Parathyroid adenoma (tissue), 2 donors: Measurements from ENCODE around the gene FIGN.

Experiments used
- H2AFZ ChIP-seq: fragments of 300-600 bp; sonication (generic); one replicate; pipeline ENCODE4 v1.7.0; 2017; ENCODE audit warnings: antibody characterized with exemption, mild to moderate bottlenecking
- H3K27ac ChIP-seq: fragments of 300-600 bp; sonication (generic); one replicate; pipeline ENCODE4 v1.7.0; 2017
- H3K27me3 ChIP-seq: fragments of 300-600 bp; sonication (generic); one replicate; pipeline ENCODE4 v1.7.0; 2017; ENCODE audit warnings: low read length; ENCODE audit not compliant: control insufficient read depth, insufficient read depth
- H3K36me3 ChIP-seq: fragments of 300-600 bp; sonication (generic); one replicate; pipeline ENCODE4 v1.7.0; 2017; ENCODE audit warnings: low read length; ENCODE audit not compliant: control insufficient read depth, insufficient read depth
- H3K4me1 ChIP-seq: fragments of 300-600 bp; sonication (generic); one replicate; pipeline ENCODE4 v1.7.0; 2017; ENCODE audit warnings: control low read depth
- H3K4me2 ChIP-seq: fragments of 300-600 bp; sonication (generic); one replicate; pipeline ENCODE4 v1.7.0; 2017; ENCODE audit warnings: low read length
- H3K4me3 ChIP-seq: fragments of 300-600 bp; sonication (generic); one replicate; pipeline ENCODE4 v1.7.0; 2017; ENCODE audit warnings: low read depth, low read length
- H3K79me2 ChIP-seq: fragments of 300-600 bp; sonication (generic); one replicate; pipeline ENCODE4 v1.7.0; 2017; ENCODE audit warnings: control low read depth
- H3K9ac ChIP-seq: fragments of 300-600 bp; sonication (generic); one replicate; pipeline ENCODE4 v1.7.0; 2017; ENCODE audit warnings: mild to moderate bottlenecking
- H3K9me3 ChIP-seq: fragments of 300-600 bp; sonication (generic); one replicate; pipeline ENCODE4 v1.7.0; 2017; ENCODE audit warnings: low read length; ENCODE audit not compliant: control insufficient read depth
- CTCF ChIP-seq: fragments of 300-600 bp; sonication (generic); IDR thresholded peaks from one replicate; pipeline ENCODE4 v1.7.0; 2017; ENCODE audit warnings: antibody characterized with exemption, mild to moderate bottlenecking
- donor health status: primary hyperparathyroidism.

FIGN gene

GRCh38 chr2:163593982-163594381 is 141.8 kb downstream of the FIGN start:
- no peaks in the 10 kb centered on the region for H3K9me3 ChIP-seq
- no peaks in the 10 kb centered on the region for H3K36me3 ChIP-seq
- no peak overlapping the region for H3K4me3 ChIP-seq
- H3K4me1 ChIP-seq = no peaks in the 10 kb centered on the region
- H2AFZ ChIP-seq = no peak overlapping the region
- H3K9ac ChIP-seq = no peak overlapping the region
- H3K27me3 ChIP-seq = no peaks in the 10 kb centered on the region
- no peak overlapping the region for H3K27ac ChIP-seq
- no peak overlapping the region for H3K4me2 ChIP-seq
- TF ChIP-seq CTCF = no peak
- no peaks in the 10 kb centered on the region for H3K79me2 ChIP-seq

- no peaks in the 10 kb centered on the region for H3K9me3 ChIP-seq
- TF ChIP-seq CTCF = no peak
- no peaks in the 10 kb centered on the region for H3K36me3 ChIP-seq
- H3K27ac ChIP-seq = no peak overlapping the region
- H3K9ac ChIP-seq = no peak overlapping the region
- H3K4me3 ChIP-seq = no peak overlapping the region
- H2AFZ ChIP-seq = no peak overlapping the region
- H3K27me3 ChIP-seq = no peaks in the 10 kb centered on the region
- H3K4me1 ChIP-seq = no peaks in the 10 kb centered on the region
- H3K4me2 ChIP-seq = no peak overlapping the region
- no peaks in the 10 kb centered on the region for H3K79me2 ChIP-seq
Observed at GRCh38 chr2:163592954-163593622, 142.7 kb downstream of the FIGN start.

GRCh38 chr2:163591461-163591860 is 144.3 kb downstream of the FIGN start:
- Histone ChIP-seq H3K27ac (no peak overlapping the region), H3K36me3 (no peaks in the 10 kb centered on the region), H3K79me2 (no peaks in the 10 kb centered on the region), H2AFZ (no peak overlapping the region), H3K9me3 (no peaks in the 10 kb centered on the region), H3K4me2 (no peak overlapping the region), H3K4me1 (no peaks in the 10 kb centered on the region), H3K9ac (no peak overlapping the region), H3K4me3 (no peak overlapping the region), H3K27me3 (no peaks in the 10 kb centered on the region)
- no peak for TF ChIP-seq CTCF

GRCh38 chr2:163580757-163581156 is 155.1 kb downstream of the FIGN start:
- H3K4me2 ChIP-seq = no peak overlapping the region
- H3K79me2 ChIP-seq = no peaks in the 10 kb centered on the region
- H3K4me3 ChIP-seq = no peak overlapping the region
- TF ChIP-seq CTCF = no peak
- H3K27me3 ChIP-seq = no peaks in the 10 kb centered on the region
- H2AFZ ChIP-seq = no peak overlapping the region
- no peaks in the 10 kb centered on the region for H3K36me3 ChIP-seq
- H3K9ac ChIP-seq = no peak overlapping the region
- H3K27ac ChIP-seq = no peak overlapping the region
- H3K4me1 ChIP-seq = no peaks in the 10 kb centered on the region
- H3K9me3 ChIP-seq = no peaks in the 10 kb centered on the region

- Histone ChIP-seq H3K9ac (no peak overlapping the region), H2AFZ (no peak overlapping the region), H3K79me2 (no peaks in the 10 kb centered on the region), H3K27ac (no peak overlapping the region), H3K9me3 (no peaks in the 10 kb centered on the region), H3K4me2 (no peak overlapping the region), H3K4me1 (no peaks in the 10 kb centered on the region), H3K27me3 (no peaks in the 10 kb centered on the region), H3K4me3 (no peak overlapping the region), H3K36me3 (no peaks in the 10 kb centered on the region)
- no peak for TF ChIP-seq CTCF
Observed at GRCh38 chr2:163574309-163574708, 161.5 kb downstream of the FIGN start.
